GM21447 (cell line): ENCODE data around the gene SLC25A25.
"Not testable (repeated sequence)": the region's sequence is repeated elsewhere in the genome, so short reads cannot be mapped to it uniquely, and the experiment has no call there.

ENCODE experiments used
- ATAC-seq: cut with Tn5 transposase; IDR thresholded peaks from one replicate; pipeline ENCODE4 v1.9.1; 2021; ENCODE audit not compliant: unreplicated experiment

SLC25A25 gene

GRCh38 chr9:128108269-128109049 lies 40.4 kb downstream of the SLC25A25 start:
- ATAC-seq: no peak

GRCh38 chr9:128109050-128109709 lies 41.1 kb downstream of the SLC25A25 start:
- no peak for ATAC-seq

GRCh38 chr9:128111726-128112125 lies 43.7 kb downstream of the SLC25A25 start:
- not testable (repeated sequence) for ATAC-seq

- no peak for ATAC-seq
Measured at GRCh38 chr9:128113526-128114325, 45.7 kb downstream of the SLC25A25 start.

- ATAC-seq: no peak
Measured at GRCh38 chr9:128114326-128115186, 46.5 kb downstream of the SLC25A25 start.

GRCh38 chr9:128115187-128116103 lies 47.4 kb downstream of the SLC25A25 start:
- ATAC-seq: no peak

- no peak for ATAC-seq
Measured at GRCh38 chr9:128116104-128117083, 48.4 kb downstream of the SLC25A25 start.

- ATAC-seq: peak; percentile 65
Measured at GRCh38 chr9:128117613-128118471, 49.8 kb downstream of the SLC25A25 start.

GRCh38 chr9:128118472-128118857 lies 50.4 kb downstream of the SLC25A25 start:
- no peak for ATAC-seq

GRCh38 chr9:128118971-128119665 lies 51.1 kb downstream of the SLC25A25 start:
- no peak for ATAC-seq

- no peak for ATAC-seq
Measured at GRCh38 chr9:128120061-128120740, 52.2 kb downstream of the SLC25A25 start.

GRCh38 chr9:128120741-128121465 lies 52.9 kb downstream of the SLC25A25 start:
- no peak for ATAC-seq

GRCh38 chr9:128121466-128121810 lies 53.4 kb downstream of the SLC25A25 start:
- ATAC-seq: no peak

GRCh38 chr9:128121924-128122808 lies 54.1 kb downstream of the SLC25A25 start:
- no peak for ATAC-seq

- ATAC-seq: no peak
Measured at GRCh38 chr9:128122809-128123175, 54.8 kb downstream of the SLC25A25 start.
